ENCODE results near the gene SLC22A8. TPM values are rescaled to one million over a fixed set of nuclear protein-coding genes. Genes with fewer than 3 reads are reported as not detected.

Gene SLC22A8
- total RNA-seq, 1 experiment from 2014 or later = not detected

DNA sequence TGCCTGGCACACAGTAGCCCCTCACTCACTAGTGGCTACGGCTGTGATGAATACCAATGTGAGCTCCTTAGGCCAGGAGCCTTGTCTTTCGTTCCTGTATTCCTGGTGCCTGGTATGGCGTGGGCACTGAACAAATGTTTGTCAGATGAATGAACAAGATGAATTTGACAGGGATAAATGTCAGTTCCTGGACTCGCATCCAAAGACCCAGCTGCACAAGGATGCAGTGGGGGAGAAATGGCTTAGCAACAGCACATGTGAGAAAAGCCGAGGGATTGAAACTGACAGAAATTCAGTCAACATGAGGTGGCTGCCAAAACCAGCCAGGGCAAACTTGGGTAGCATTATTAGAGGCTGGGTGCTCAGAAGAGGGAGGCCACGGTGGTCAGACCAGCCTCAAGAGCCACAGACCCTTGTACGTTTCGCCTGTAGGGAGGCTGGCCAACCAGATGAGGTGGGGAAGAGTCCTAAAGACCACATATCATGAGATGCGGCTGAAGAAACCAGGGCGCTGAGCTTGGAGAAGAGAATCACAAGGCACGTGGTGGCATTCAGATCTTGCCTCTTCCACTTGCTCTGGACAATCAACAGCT lies 7.7 kb upstream of the SLC22A8 start:
- H3K4me1 ChIP-seq (ENCODE audit: control insufficient read depth, insufficient read depth, low read length) = no peaks in the 10 kb centered on the region
- in situ Hi-C loops (cut with HindIII; ENCODE audit: low pct_unique_long_range_greater_than_20kb, low sequenced_read_pairs) (no loop called here), intact Hi-C loops (cut with micrococcal nuclease; ENCODE audit: unreplicated experiment) (no loop called here)
- ATAC-seq (no peak), DNase-seq (ENCODE audit: low read depth, low spot score) (no peak)
- no TSS peak for BruUV-seq (replicated peaks)
- no peak overlapping the region for H3K4me3 ChIP-seq (ENCODE audit: low read depth in 2 of 2, low read length in 2 of 2)
- no peaks in the 10 kb centered on the region for H3K36me3 ChIP-seq (ENCODE audit: control insufficient read depth, insufficient read depth, low read length)
- H3K27me3 ChIP-seq (ENCODE audit: control insufficient read depth, insufficient read depth, low read length) = no peaks in the 10 kb centered on the region; the same call in 1 of the 2 replicates
- H3K27ac ChIP-seq (ENCODE audit: low read length) = no peak overlapping the region
- POLR2A ChIA-PET = no interaction called here
- TF ChIP-seq CTCF (IDR thresholded peaks at IDR 0.05) (no peak), SIN3A (IDR thresholded peaks at IDR 0.05; ENCODE audit: borderline replicate concordance, insufficient read depth, low read depth, low read length) (no peak), TCF7L2 (IDR thresholded peaks at IDR 0.05; ENCODE audit: low read depth, low read length) (no peak), POLR2AphosphoS5 (IDR thresholded peaks at IDR 0.05; ENCODE audit: low read depth, low read length) (no peak)
- TF ChIP-seq, protein P1, sequence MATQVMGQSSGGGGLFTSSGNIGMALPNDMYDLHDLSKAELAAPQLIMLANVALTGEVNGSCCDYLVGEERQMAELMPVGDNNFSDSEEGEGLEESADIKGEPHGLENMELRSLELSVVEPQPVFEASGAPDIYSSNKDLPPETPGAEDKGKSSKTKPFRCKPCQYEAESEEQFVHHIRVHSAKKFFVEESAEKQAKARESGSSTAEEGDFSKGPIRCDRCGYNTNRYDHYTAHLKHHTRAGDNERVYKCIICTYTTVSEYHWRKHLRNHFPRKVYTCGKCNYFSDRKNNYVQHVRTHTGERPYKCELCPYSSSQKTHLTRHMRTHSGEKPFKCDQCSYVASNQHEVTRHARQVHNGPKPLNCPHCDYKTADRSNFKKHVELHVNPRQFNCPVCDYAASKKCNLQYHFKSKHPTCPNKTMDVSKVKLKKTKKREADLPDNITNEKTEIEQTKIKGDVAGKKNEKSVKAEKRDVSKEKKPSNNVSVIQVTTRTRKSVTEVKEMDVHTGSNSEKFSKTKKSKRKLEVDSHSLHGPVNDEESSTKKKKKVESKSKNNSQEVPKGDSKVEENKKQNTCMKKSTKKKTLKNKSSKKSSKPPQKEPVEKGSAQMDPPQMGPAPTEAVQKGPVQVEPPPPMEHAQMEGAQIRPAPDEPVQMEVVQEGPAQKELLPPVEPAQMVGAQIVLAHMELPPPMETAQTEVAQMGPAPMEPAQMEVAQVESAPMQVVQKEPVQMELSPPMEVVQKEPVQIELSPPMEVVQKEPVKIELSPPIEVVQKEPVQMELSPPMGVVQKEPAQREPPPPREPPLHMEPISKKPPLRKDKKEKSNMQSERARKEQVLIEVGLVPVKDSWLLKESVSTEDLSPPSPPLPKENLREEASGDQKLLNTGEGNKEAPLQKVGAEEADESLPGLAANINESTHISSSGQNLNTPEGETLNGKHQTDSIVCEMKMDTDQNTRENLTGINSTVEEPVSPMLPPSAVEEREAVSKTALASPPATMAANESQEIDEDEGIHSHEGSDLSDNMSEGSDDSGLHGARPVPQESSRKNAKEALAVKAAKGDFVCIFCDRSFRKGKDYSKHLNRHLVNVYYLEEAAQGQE (IDR thresholded peaks at IDR 0.05; ENCODE audit: insufficient read depth in 1 of 2, low read depth in 2 of 2, low read length in 1 of 2) = no peak
- CTCF ChIA-PET = interaction anchor here (0.8 to 2.5 kb wide), 3 partner anchors 101 to 117 kb away, joined by 4 to 31 read pairs (median 8); no protein-coding TSS in a partner anchor
- no peaks in the 10 kb centered on the region for H3K9me3 ChIP-seq (ENCODE audit: control insufficient read depth, insufficient read depth, low read depth, low read length)

DNA sequence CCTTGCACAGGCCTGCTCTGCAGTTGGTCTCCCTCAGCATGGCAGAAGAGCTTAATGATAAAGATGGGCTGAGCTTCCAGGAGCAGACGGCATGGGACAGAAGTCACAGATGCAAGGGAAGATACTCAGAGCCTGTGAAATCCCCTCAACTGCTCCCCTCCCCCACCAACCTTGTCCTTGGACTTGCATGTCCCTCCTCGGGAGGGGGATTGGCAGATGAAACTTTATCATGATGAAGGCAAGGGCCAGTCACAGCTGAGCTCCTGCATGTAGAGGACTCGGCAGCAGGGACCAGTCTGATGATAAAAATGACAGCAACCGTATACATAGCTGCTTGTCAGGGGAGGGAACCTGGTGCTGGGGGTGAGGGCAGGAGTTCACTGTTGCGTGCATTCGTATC lies 6.8 kb upstream of the SLC22A8 start:
- BruUV-seq (replicated peaks) = no TSS peak
- DNase-seq (ENCODE audit: low read depth, low spot score) = no peak
- POLR2A ChIA-PET = no interaction called here
- no peaks in the 10 kb centered on the region; the same call in 1 of the 2 replicates for H3K27me3 ChIP-seq (ENCODE audit: control insufficient read depth, insufficient read depth, low read length)
- ATAC-seq = no peak
- H3K4me1 ChIP-seq (ENCODE audit: control insufficient read depth, insufficient read depth, low read length) = peaks cover 6% of the 10 kb centered on the region
- in situ Hi-C loops (cut with HindIII; ENCODE audit: low pct_unique_long_range_greater_than_20kb, low sequenced_read_pairs) = no loop called here
- intact Hi-C loops (cut with micrococcal nuclease; ENCODE audit: unreplicated experiment) = no loop called here
- TF ChIP-seq CTCF (IDR thresholded peaks at IDR 0.05) (no peak), SIN3A (IDR thresholded peaks at IDR 0.05; ENCODE audit: borderline replicate concordance, insufficient read depth, low read depth, low read length) (no peak), TCF7L2 (IDR thresholded peaks at IDR 0.05; ENCODE audit: low read depth, low read length) (no peak), POLR2AphosphoS5 (IDR thresholded peaks at IDR 0.05; ENCODE audit: low read depth, low read length) (no peak)
- TF ChIP-seq, protein P1 (IDR thresholded peaks at IDR 0.05; ENCODE audit: insufficient read depth in 1 of 2, low read depth in 2 of 2, low read length in 1 of 2) = no peak
- no peaks in the 10 kb centered on the region for H3K36me3 ChIP-seq (ENCODE audit: control insufficient read depth, insufficient read depth, low read length)
- no peaks in the 10 kb centered on the region for H3K9me3 ChIP-seq (ENCODE audit: control insufficient read depth, insufficient read depth, low read depth, low read length)
- CTCF ChIA-PET = interaction anchor here (0.6 to 2.5 kb wide), 4 partner anchors 22 to 118 kb away, joined by 3 to 31 read pairs (median 7); no protein-coding TSS in a partner anchor
- no peak overlapping the region for H3K27ac ChIP-seq (ENCODE audit: low read length)
- H3K4me3 ChIP-seq (ENCODE audit: low read depth in 2 of 2, low read length in 2 of 2) = no peak overlapping the region

Data from Panc1 (cell line).